Stimulated activated naive CD8-positive, alpha-beta T cell treated with anti-CD3 and anti-CD28 coated beads, Interleukin-15, Interleukin-2, amounts not matched to agents 100 ng/mL and 50 ng/mL, for 24 hours (primary cell): ENCODE measurements around the gene CTTNBP2.

Experiments used
- H3K27ac Mint-ChIP-seq: one replicate; pipeline ENCODE4 v1.8.0; 2021; ENCODE audit warnings: mild to moderate bottlenecking, mixed read lengths
- H3K27me3 Mint-ChIP-seq: one replicate; pipeline ENCODE4 v1.8.0; 2021; ENCODE audit warnings: mixed read lengths
- H3K36me3 Mint-ChIP-seq: one replicate; pipeline ENCODE4 v1.8.0; 2021; ENCODE audit warnings: low read depth, mixed read lengths
- H3K4me1 Mint-ChIP-seq: one replicate; pipeline ENCODE4 v1.8.0; 2021; ENCODE audit warnings: low read depth, mixed read lengths
- H3K4me3 Mint-ChIP-seq: one replicate; pipeline ENCODE4 v1.8.0; 2021; ENCODE audit warnings: mild to moderate bottlenecking, mixed read lengths
- H3K9me3 Mint-ChIP-seq: one replicate; pipeline ENCODE4 v1.8.0; 2021; ENCODE audit warnings: mixed read lengths

CTTNBP2 gene

DNA sequence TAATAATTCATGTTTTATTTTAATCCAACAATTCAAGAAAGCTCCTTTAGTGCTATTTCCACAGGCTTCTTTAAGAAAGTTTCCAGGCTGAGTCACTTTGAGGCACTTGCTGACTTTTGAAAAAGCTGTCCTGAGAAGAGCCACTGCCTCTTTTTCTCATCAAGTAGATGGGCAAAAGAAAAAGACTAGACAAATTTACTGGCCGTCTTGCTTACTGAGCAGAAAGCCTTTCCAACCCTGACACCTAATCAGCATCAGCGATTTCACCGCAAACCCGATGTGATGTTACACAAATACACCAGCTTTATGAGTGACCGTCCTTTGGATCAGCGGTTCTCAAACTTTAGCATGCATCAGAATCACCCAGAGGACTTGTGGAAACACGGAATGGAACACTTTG, 24.3 kb downstream of the CTTNBP2 start:
- H3K27ac Mint-ChIP-seq, result no peak overlapping the region
- H3K36me3 Mint-ChIP-seq, result no peaks in the 10 kb centered on the region
- no peaks in the 10 kb centered on the region for H3K27me3 Mint-ChIP-seq
- H3K9me3 Mint-ChIP-seq, result no peaks in the 10 kb centered on the region
- no peak overlapping the region for H3K4me3 Mint-ChIP-seq
- no peaks in the 10 kb centered on the region for H3K4me1 Mint-ChIP-seq

DNA sequence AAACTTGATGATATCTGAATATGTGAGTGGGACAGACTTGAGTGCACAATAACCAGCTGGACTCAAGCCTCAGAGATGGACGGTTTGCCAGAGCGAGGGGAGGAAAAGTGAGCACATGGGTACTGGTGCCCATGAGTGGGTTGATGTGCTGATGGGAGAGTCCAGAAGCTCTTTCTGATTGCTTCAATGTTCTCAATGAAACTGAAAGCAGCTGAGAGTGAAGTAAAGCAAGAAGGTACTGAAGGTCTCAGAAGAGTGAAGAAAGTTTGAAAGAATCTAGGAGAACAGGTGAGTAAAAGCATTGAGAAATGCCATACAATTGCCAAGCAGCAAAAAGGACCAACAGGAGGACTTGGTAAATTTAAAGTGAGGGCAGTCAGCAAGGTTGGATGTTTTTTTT, 28.6 kb downstream of the CTTNBP2 start:
- H3K9me3 Mint-ChIP-seq, result peaks cover 4% of the 10 kb centered on the region
- H3K36me3 Mint-ChIP-seq, result no peaks in the 10 kb centered on the region
- H3K27me3 Mint-ChIP-seq, result peaks cover 4% of the 10 kb centered on the region
- no peak overlapping the region for H3K27ac Mint-ChIP-seq
- no peak overlapping the region for H3K4me3 Mint-ChIP-seq
- no peaks in the 10 kb centered on the region for H3K4me1 Mint-ChIP-seq

DNA sequence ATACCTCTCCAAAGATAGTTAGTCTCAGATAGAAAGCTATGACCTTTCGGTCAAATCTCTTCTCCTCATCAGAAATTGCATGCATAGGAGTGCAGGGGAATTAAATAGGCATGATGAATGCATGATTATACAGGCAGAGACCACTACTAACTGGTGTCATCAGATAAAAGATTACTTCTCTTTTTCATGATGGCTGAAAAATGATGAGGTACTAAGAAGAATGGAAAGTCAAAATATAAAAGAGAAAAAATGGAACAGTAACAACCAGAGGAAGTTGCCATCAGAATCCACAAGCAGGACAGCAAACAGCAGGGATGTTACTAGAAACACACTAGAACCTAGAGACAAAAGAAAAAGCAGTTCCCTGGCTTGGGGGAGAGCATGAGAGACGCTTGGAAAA, 31.6 kb downstream of the CTTNBP2 start:
- H3K27ac Mint-ChIP-seq, result no peak overlapping the region
- no peaks in the 10 kb centered on the region for H3K4me1 Mint-ChIP-seq
- H3K27me3 Mint-ChIP-seq, result peaks cover 4% of the 10 kb centered on the region
- H3K9me3 Mint-ChIP-seq, result peaks cover 4% of the 10 kb centered on the region
- no peaks in the 10 kb centered on the region for H3K36me3 Mint-ChIP-seq
- H3K4me3 Mint-ChIP-seq, result no peak overlapping the region

DNA sequence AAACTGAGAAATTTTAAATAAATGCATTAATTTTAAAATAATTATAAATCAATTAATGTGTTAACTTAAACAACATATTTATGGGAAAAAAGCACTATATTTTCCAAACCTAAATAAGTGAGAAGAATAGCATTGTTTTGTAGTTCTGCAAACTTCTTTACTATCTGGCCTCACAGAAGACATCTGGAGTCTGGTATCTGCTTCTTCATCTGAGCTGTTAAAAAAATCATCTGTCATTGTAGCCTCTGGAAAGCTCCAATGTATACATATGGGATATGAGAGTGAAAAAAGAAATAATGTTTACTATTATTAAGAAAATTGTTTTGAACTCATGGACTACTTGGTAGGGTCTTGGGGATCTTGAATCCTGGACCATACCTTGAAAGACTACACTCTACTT, 32.2 kb downstream of the CTTNBP2 start:
- H3K27me3 Mint-ChIP-seq, result peaks cover 4% of the 10 kb centered on the region
- no peak overlapping the region for H3K4me3 Mint-ChIP-seq
- H3K27ac Mint-ChIP-seq, result no peak overlapping the region
- H3K36me3 Mint-ChIP-seq, result no peaks in the 10 kb centered on the region
- peaks cover 4% of the 10 kb centered on the region for H3K9me3 Mint-ChIP-seq
- no peaks in the 10 kb centered on the region for H3K4me1 Mint-ChIP-seq

DNA sequence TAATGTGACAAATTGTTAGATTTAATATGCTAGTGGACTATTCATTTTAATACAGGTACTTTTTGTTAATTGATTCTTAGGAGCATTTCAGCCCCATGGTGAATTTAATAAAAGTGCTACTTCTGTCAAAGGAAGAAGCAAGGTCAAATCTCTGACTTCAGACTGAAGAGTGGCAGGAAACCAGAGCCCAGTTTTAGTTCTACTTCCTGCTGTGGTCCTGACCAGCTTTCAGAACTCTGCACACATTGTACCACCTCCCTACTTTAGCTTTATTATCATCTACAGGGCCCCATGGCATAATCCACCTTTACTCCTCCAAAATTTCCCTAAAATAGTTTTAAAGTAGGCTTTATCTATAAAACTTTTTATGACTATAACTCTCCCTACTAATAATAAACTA, 33.7 kb downstream of the CTTNBP2 start:
- peaks cover 4% of the 10 kb centered on the region for H3K9me3 Mint-ChIP-seq
- no peaks in the 10 kb centered on the region for H3K4me1 Mint-ChIP-seq
- H3K27me3 Mint-ChIP-seq, result peaks cover 4% of the 10 kb centered on the region

DNA sequence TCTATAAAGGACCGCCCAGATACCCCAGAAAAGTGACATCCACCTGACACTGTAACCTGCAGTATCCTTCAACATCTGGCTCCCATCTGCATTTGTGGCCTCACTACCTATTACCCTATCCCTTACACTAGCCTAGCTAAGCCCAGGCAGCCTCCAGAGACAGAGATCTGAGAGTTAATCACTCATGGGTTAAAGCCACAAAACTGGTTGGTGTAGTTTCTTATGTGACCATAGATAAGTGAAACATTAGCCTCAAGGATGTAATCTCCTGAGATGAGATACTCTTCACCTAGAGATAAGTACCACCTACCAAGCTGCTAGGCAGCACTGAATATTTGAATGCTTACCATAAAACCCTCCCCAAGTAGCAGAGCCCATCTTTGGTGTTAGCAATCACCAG, 35.4 kb downstream of the CTTNBP2 start:
- peaks cover 5% of the 10 kb centered on the region for H3K9me3 Mint-ChIP-seq
- H3K27ac Mint-ChIP-seq, result no peak overlapping the region
- H3K36me3 Mint-ChIP-seq, result no peaks in the 10 kb centered on the region
- no peak overlapping the region for H3K4me3 Mint-ChIP-seq
- H3K4me1 Mint-ChIP-seq, result no peaks in the 10 kb centered on the region
- H3K27me3 Mint-ChIP-seq, result peaks cover 8% of the 10 kb centered on the region

More for the DNA sequence above, 33.7 kb downstream of the CTTNBP2 start:
- Mint-ChIP-seq H3K4me3 (no peak overlapping the region), H3K27ac (no peak overlapping the region), H3K36me3 (no peaks in the 10 kb centered on the region)

DNA sequence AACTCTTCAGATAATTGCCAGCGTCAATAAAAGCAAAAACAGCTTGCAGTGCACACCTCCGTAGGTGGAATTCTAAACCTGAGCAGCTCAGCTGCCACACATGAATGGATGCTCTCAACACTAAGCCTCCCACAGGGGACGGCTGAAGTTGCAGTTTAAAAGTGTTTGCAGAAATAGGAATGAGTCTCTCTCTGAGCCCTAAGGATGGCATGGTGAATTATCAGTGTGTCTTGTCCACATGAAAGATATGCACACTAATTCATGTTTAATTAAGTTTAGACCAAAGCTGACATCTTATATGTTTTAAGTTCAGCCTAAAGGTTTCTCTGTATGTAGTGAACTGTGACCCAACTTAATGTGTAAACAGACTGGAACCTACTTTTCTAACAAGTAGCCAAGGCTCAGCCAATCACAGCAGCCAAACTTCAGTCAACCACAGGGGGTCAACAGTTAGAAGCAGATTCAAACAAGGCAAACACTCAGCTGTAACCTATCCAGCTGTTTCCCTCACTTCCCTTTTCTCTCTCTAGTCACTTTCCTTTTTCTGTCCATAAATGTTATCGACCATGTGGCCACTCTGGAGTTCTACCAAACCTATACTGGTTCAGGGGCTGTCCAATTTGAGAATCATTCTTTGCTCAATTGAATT, 38.1 kb downstream of the CTTNBP2 start:
- peaks cover 3% of the 10 kb centered on the region for H3K27me3 Mint-ChIP-seq
- H3K4me3 Mint-ChIP-seq, result no peak overlapping the region
- H3K27ac Mint-ChIP-seq, result no peak overlapping the region
- H3K36me3 Mint-ChIP-seq, result no peaks in the 10 kb centered on the region
- H3K9me3 Mint-ChIP-seq, result peaks cover 5% of the 10 kb centered on the region
- no peaks in the 10 kb centered on the region for H3K4me1 Mint-ChIP-seq

DNA sequence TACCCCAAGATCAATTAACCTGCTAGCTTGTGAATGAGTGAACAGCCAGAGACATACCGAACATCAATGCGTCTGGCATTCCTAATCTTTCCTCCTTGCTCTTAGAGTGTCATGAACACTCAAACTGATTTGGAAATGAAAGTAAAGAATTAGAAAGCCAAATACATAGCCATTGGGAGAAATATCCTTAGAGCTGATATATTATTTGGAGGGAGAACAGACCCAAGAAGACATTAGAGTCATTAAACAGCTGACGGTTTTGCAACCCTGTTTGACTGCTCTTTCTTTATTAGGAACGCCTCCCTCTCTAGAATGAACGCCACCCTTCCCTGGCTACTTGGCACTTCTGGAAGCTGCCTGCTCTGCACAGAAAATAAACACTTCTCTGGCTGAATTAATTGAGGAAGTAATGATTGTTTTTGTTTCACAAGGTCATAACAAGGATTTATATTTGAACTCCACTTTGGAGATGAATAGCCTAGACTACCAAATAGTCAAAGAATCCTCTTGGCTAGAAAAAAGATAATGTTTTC, 42.8 kb downstream of the CTTNBP2 start:
- no peaks in the 10 kb centered on the region for H3K4me1 Mint-ChIP-seq
- no peak overlapping the region for H3K27ac Mint-ChIP-seq
- no peak overlapping the region for H3K4me3 Mint-ChIP-seq
- peaks cover 3% of the 10 kb centered on the region for H3K27me3 Mint-ChIP-seq
- H3K36me3 Mint-ChIP-seq, result no peaks in the 10 kb centered on the region
- H3K9me3 Mint-ChIP-seq, result peaks cover 5% of the 10 kb centered on the region

DNA sequence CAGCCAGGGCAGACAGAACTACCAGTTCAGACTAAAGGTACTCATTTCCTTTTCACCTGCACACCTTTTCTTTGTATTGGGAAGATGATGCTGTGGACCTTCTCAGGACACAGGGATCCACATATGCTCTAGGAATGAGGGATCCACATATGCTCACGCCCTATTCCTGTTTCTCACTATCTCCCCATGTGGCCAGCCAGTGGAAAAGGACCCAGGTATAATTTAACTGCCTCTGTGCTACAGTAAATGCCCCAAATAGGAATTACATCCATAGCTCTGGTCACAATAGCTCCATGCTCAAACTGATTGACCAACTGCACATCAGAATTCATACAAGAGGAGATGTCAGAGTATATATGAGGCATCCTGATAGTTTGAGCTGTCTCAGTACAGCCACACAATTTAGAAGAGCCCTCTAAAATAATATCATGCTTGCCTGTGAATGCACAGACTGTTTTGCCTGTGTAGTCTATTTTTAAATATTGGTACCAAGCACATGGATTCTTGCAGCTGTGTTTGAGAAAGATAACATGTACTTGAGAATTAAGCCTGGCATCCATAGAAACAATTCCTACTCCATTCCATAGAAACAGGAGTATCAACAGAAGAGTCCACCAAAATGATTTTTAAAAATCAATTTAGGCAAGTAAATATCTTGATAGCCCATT, 43.7 kb downstream of the CTTNBP2 start:
- Mint-ChIP-seq H3K4me1 (no peaks in the 10 kb centered on the region), H3K4me3 (no peak overlapping the region), H3K27ac (no peak overlapping the region), H3K9me3 (peaks cover 5% of the 10 kb centered on the region), H3K36me3 (no peaks in the 10 kb centered on the region), H3K27me3 (peaks cover 3% of the 10 kb centered on the region)

DNA sequence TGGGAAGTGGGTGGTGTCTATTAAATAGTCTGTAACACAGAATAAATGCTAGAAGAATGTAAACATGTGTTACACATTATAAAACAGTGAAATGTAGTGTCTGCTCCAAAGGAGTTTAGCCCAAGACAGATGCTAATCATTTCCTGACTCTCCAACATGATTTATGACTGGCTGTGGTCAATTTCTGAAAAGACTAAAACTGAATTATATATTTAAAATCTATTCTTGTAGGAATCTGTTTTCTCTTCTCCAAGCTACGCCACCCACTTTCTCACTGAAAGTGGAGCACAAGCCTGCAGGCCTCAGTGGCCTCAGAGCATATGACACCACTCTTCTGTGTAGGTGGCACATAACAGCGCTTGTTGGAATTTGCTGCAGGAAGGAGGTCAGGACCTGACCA, 44.4 kb downstream of the CTTNBP2 start:
- peaks cover 3% of the 10 kb centered on the region for H3K27me3 Mint-ChIP-seq
- no peaks in the 10 kb centered on the region for H3K36me3 Mint-ChIP-seq
- no peaks in the 10 kb centered on the region for H3K4me1 Mint-ChIP-seq
- peaks cover 5% of the 10 kb centered on the region for H3K9me3 Mint-ChIP-seq
- H3K27ac Mint-ChIP-seq, result no peak overlapping the region
- H3K4me3 Mint-ChIP-seq, result no peak overlapping the region

DNA sequence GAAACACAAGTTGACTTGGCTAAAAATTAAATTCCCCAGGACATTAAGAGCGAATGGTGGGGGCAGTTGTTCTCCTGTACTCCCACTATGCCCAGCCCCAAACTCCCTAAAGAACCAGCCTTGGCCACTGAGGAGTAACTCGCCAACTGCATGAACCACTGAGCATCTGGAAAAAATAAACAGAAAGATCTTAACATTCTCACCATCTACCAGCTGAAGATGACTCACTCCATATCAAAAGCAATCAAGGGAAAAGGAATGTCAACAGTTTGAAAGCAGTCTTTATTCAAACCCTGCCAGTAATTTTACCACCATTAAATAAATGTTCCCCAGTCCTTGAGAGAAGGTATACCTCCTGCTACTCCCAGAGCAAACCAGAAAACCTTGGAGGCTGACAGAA, 45.4 kb downstream of the CTTNBP2 start:
- no peaks in the 10 kb centered on the region for H3K4me1 Mint-ChIP-seq
- no peak overlapping the region for H3K27ac Mint-ChIP-seq

DNA sequence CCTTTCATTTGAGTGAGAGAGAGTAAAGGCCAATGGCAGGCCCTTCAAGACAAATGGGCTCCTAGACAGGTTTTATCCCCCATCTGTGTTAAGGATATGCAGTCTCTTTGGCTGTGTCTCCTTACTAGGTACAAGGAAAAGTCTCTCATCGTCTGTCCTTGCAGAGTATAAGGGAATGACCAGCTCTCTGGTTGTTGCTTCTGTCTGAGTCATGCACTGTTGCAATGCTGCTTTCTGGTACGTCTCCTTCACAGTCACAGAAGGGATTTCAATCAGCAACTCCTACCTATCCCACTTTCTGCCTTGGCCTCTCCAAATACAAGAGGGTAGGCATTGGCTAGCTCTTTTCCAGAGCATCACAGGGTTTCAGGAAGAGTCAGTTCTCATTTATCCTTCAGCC, 48.1 kb downstream of the CTTNBP2 start:
- H3K36me3 Mint-ChIP-seq, result no peaks in the 10 kb centered on the region
- no peaks in the 10 kb centered on the region for H3K27me3 Mint-ChIP-seq
- H3K9me3 Mint-ChIP-seq, result no peaks in the 10 kb centered on the region
- no peaks in the 10 kb centered on the region for H3K4me1 Mint-ChIP-seq
- no peak overlapping the region for H3K27ac Mint-ChIP-seq
- no peak overlapping the region for H3K4me3 Mint-ChIP-seq

More for the DNA sequence above, 45.4 kb downstream of the CTTNBP2 start:
- no peaks in the 10 kb centered on the region for H3K27me3 Mint-ChIP-seq
- no peak overlapping the region for H3K4me3 Mint-ChIP-seq
- no peaks in the 10 kb centered on the region for H3K9me3 Mint-ChIP-seq
- H3K36me3 Mint-ChIP-seq, result no peaks in the 10 kb centered on the region

DNA sequence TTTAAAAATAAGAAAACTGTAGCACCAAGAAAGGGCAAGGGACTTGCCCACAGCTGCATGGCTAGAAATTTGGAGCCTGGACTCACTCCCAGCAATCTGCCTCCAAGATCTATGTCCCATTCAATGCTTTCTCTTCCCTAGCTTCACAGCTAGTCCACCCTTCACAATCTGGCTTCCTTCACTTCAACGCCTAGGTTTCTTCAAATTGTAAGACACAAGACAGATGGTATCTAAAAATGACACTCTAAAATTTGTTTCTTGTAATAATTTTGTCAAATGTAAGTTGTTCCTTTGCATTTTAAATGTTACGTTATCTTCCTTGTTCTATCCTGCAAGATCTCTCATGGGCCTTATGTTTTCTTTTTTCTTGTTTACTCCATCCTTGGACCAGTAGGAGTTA, 48.6 kb downstream of the CTTNBP2 start:
- no peak overlapping the region for H3K4me3 Mint-ChIP-seq

DNA sequence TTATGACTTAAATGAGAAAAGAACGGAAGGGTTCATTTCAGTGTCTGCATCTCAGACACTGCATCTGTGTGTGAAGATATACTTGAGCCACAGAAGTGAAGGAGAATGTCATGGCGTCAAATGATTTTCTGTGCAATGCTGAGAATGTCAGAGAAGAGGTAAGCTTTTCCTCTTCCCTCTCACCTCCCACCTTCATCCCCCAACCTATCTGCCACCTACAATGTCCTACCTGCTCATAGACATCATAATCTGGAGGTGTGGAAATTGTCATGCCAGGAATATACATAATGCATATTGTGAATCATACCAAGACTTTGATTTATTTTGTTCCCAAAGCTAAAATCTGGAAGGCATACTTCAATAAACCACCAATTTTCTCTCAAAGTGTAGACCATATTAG, 53.7 kb downstream of the CTTNBP2 start:
- no peaks in the 10 kb centered on the region for H3K36me3 Mint-ChIP-seq
- H3K27me3 Mint-ChIP-seq, result no peaks in the 10 kb centered on the region
- H3K4me3 Mint-ChIP-seq, result no peak overlapping the region
- H3K27ac Mint-ChIP-seq, result no peak overlapping the region
- H3K9me3 Mint-ChIP-seq, result no peaks in the 10 kb centered on the region
- H3K4me1 Mint-ChIP-seq, result no peaks in the 10 kb centered on the region

More for the DNA sequence above, 48.6 kb downstream of the CTTNBP2 start:
- H3K27me3 Mint-ChIP-seq, result no peaks in the 10 kb centered on the region
- no peak overlapping the region for H3K27ac Mint-ChIP-seq
- no peaks in the 10 kb centered on the region for H3K4me1 Mint-ChIP-seq
- no peaks in the 10 kb centered on the region for H3K36me3 Mint-ChIP-seq
- no peaks in the 10 kb centered on the region for H3K9me3 Mint-ChIP-seq

DNA sequence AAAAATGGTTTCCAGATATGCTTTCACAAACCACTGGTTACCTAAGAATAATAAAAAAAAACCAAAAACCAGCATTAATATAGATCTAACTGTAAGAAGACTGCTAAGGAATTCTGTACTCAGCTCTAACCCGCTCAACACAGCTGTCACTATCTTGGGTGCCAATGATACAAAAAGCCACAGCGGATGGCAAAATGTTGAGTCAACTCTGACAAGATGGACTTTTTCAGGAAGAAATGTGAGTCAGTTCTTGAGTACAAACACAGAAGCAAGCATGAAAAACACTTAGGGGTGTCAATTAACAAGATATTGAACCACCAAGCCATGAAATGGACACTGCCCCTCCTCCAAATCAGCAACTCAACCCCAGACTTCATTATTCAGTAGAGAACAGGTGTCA, 55.0 kb downstream of the CTTNBP2 start:
- H3K36me3 Mint-ChIP-seq, result no peaks in the 10 kb centered on the region
- H3K4me1 Mint-ChIP-seq, result no peaks in the 10 kb centered on the region
- no peaks in the 10 kb centered on the region for H3K27me3 Mint-ChIP-seq
- no peak overlapping the region for H3K4me3 Mint-ChIP-seq
- H3K27ac Mint-ChIP-seq, result no peak overlapping the region
- H3K9me3 Mint-ChIP-seq, result no peaks in the 10 kb centered on the region

DNA sequence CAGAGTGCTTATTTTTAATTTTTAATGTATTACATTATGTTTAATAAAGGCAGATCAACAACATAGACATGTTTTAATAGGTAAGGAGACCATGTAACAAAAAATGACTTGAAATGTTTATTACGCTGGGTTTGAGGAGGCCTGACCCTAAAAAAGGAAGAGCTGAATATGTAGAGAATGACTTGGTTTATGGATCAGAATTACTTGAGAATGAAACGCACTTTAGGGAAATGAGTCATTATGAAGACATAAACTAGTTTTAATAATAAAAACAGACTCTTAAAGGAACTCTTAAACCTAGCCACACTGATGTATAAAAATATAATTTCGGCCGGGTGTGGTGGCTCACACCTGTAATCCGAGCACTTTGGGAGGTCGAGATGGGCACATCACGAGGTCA, 56.5 kb downstream of the CTTNBP2 start:
- no peaks in the 10 kb centered on the region for H3K36me3 Mint-ChIP-seq
- H3K4me1 Mint-ChIP-seq, result no peaks in the 10 kb centered on the region
- H3K4me3 Mint-ChIP-seq, result no peak overlapping the region
- no peaks in the 10 kb centered on the region for H3K9me3 Mint-ChIP-seq
- no peak overlapping the region for H3K27ac Mint-ChIP-seq
- no peaks in the 10 kb centered on the region for H3K27me3 Mint-ChIP-seq
